ENCODE measurements around the gene ZNF689. TPM values are rescaled to one million over a fixed set of nuclear protein-coding genes. Genes with fewer than 3 reads are reported as not detected.

The ZNF689 gene
- total and polyA plus RNA-seq, 4 donors = 3.0 to 9.5 (median 4.7) TPM

DNA sequence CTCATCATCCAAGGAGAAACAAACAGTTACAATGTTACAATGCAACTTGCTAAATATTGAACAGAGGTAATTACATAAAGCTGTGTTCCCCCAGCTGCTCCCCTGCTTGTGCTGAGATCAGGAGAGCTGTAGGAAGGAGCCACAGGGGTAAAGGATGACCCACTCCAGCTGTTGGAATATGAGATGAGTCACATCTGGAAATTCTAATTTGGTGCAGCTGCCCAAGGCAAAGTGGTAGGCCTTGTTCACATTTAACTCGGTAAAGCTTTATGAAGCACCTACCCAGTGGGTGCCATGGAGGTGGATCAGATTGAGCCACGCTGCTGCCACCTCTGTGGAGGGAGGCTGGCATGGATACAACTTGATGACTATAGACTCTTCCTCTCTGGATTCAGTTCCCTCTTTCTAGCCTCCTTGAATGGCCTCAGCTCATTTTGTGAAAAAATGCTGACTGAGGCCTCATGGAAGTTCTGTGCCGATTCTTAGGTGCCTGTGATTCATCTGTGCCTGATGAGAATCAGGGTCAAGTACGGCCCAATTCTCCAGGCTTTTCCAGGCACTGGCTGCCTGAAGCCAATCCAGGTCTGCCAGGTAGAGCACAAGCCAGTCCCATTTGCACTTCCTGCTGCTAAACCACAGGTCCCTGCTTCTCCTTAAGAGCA is 7.4 kb downstream of the ZNF689 start:
- 64 to 72% methylated on average over 4 of the region's 4 CpGs for WGBS, 2 donors
- no peaks in the 10 kb centered on the region for H3K9me3 ChIP-seq (ENCODE audit: control insufficient read depth in 4 of 4, insufficient read depth in 3 of 4, low read length in 3 of 4)
- no peak for ATAC-seq (ENCODE audit: insufficient read depth, low FRiP score)
- DNase-seq = peak in 1 of 3 donors; percentile 9
- no peaks in the 10 kb centered on the region for H3K4me1 ChIP-seq (ENCODE audit: control insufficient read depth in 5 of 5, insufficient read depth in 5 of 5, low read length in 5 of 5)
- H3K4me3 ChIP-seq = no peak overlapping the region
- TF ChIP-seq, protein P1, sequence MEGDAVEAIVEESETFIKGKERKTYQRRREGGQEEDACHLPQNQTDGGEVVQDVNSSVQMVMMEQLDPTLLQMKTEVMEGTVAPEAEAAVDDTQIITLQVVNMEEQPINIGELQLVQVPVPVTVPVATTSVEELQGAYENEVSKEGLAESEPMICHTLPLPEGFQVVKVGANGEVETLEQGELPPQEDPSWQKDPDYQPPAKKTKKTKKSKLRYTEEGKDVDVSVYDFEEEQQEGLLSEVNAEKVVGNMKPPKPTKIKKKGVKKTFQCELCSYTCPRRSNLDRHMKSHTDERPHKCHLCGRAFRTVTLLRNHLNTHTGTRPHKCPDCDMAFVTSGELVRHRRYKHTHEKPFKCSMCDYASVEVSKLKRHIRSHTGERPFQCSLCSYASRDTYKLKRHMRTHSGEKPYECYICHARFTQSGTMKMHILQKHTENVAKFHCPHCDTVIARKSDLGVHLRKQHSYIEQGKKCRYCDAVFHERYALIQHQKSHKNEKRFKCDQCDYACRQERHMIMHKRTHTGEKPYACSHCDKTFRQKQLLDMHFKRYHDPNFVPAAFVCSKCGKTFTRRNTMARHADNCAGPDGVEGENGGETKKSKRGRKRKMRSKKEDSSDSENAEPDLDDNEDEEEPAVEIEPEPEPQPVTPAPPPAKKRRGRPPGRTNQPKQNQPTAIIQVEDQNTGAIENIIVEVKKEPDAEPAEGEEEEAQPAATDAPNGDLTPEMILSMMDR (IDR thresholded peaks at IDR 0.05; ENCODE audit: control extremely low read depth, extremely low read depth) = no peak
- no peak overlapping the region for H3K9ac ChIP-seq (ENCODE audit: insufficient read depth in 1 of 2, low read length in 2 of 2)
- no peaks in the 10 kb centered on the region for H3K27me3 ChIP-seq (ENCODE audit: control insufficient read depth in 3 of 3, insufficient read depth in 3 of 3, low read length in 2 of 3)
- H3K36me3 ChIP-seq (ENCODE audit: control insufficient read depth in 4 of 4, insufficient read depth in 4 of 4, low read length in 4 of 4) = peaks cover 11 to 19% (median 16%) of the 10 kb centered on the region in 4 donors
- peak overlapping the region in 1 of 2 donors; percentile 10 for H3K27ac ChIP-seq (ENCODE audit: low read depth in 1 of 2, low read length in 1 of 2)

- TF ChIP-seq, protein P1 (IDR thresholded peaks at IDR 0.05; ENCODE audit: control extremely low read depth, extremely low read depth) = no peak
- no peak overlapping the region for H3K9ac ChIP-seq (ENCODE audit: insufficient read depth in 1 of 2, low read length in 2 of 2)
- WGBS, 2 donors = 55 to 79% methylated on average over 4 of the region's 4 CpGs
- H3K9me3 ChIP-seq (ENCODE audit: control insufficient read depth in 4 of 4, insufficient read depth in 3 of 4, low read length in 3 of 4) = no peaks in the 10 kb centered on the region
- H3K4me3 ChIP-seq = no peak overlapping the region
- peaks cover 11 to 19% (median 16%) of the 10 kb centered on the region in 4 donors for H3K36me3 ChIP-seq (ENCODE audit: control insufficient read depth in 4 of 4, insufficient read depth in 4 of 4, low read length in 4 of 4)
- H3K27ac ChIP-seq (ENCODE audit: low read depth in 1 of 2, low read length in 1 of 2) = no peak overlapping the region
- ATAC-seq (ENCODE audit: insufficient read depth, low FRiP score) (no peak), DNase-seq (no peak)
- H3K27me3 ChIP-seq (ENCODE audit: control insufficient read depth in 3 of 3, insufficient read depth in 3 of 3, low read length in 2 of 3) = no peaks in the 10 kb centered on the region
- H3K4me1 ChIP-seq (ENCODE audit: control insufficient read depth in 5 of 5, insufficient read depth in 5 of 5, low read length in 5 of 5) = no peaks in the 10 kb centered on the region
Measured at GRCh38 chr16:30601966-30602365, 8.2 kb downstream of the ZNF689 start.

DNA sequence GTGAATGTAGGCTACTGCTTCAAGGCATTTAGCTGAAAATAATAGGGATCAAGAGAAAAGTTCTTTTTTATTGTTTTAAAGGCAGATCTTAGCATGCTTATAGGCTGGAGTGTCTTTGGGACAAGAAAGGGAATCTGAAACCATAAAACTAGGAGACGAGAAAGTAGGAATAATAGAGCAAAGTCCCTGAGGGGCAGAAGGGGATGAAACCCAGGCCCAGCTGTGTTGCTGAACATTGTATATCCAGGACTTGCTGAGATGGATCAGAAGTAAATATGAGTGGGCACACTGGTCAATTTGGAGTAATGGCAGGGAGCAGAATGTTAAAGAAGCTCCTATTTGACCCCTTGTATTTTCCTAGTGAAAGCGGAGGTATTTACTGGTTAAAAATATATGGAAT is 9.3 kb downstream of the ZNF689 start:
- H3K27ac ChIP-seq (ENCODE audit: low read depth in 1 of 2, low read length in 1 of 2) = no peak overlapping the region
- peaks cover 9 to 19% (median 15%) of the 10 kb centered on the region in 4 donors for H3K36me3 ChIP-seq (ENCODE audit: control insufficient read depth in 4 of 4, insufficient read depth in 4 of 4, low read length in 4 of 4)
- 99% methylated on average over 2 of the region's 2 CpGs for WGBS, 2 donors
- TF ChIP-seq, protein P1 (IDR thresholded peaks at IDR 0.05; ENCODE audit: control extremely low read depth, extremely low read depth) = no peak
- ATAC-seq (ENCODE audit: insufficient read depth, low FRiP score) (no peak), DNase-seq (no peak)
- H3K27me3 ChIP-seq (ENCODE audit: control insufficient read depth in 3 of 3, insufficient read depth in 3 of 3, low read length in 2 of 3) = no peaks in the 10 kb centered on the region
- no peaks in the 10 kb centered on the region for H3K9me3 ChIP-seq (ENCODE audit: control insufficient read depth in 4 of 4, insufficient read depth in 3 of 4, low read length in 3 of 4)
- H3K4me1 ChIP-seq (ENCODE audit: control insufficient read depth in 5 of 5, insufficient read depth in 5 of 5, low read length in 5 of 5) = no peaks in the 10 kb centered on the region
- no peak overlapping the region for H3K4me3 ChIP-seq
- no peak overlapping the region for H3K9ac ChIP-seq (ENCODE audit: insufficient read depth in 1 of 2, low read length in 2 of 2)

DNA sequence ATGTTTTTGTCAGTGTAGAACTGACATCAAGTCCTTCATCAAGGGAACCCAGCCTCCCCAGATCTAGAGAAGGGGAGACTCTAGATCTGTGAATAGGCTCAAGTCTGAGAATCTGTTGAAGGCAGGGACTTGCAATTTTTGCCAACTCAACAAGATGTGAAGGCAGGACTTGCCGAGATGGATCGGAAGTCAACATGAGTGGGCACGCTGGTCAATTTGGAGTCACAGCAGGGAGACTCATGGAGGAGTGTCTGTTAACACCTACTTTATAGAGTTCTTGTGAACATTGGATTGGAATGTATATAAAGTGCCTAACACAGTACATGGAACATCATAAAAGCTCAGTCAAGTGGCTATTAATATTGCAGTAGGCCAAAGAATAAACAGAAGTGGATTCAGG is 10.0 kb downstream of the ZNF689 start:
- DNase-seq (no peak), ATAC-seq (ENCODE audit: insufficient read depth, low FRiP score) (no peak)
- Histone ChIP-seq H3K4me1 (ENCODE audit: control insufficient read depth in 5 of 5, insufficient read depth in 5 of 5, low read length in 5 of 5) (no peaks in the 10 kb centered on the region), H3K27me3 (ENCODE audit: control insufficient read depth in 3 of 3, insufficient read depth in 3 of 3, low read length in 2 of 3) (no peaks in the 10 kb centered on the region), H3K9me3 (ENCODE audit: control insufficient read depth in 4 of 4, insufficient read depth in 3 of 4, low read length in 3 of 4) (no peaks in the 10 kb centered on the region), H3K4me3 (no peak overlapping the region), H3K9ac (ENCODE audit: insufficient read depth in 1 of 2, low read length in 2 of 2) (no peak overlapping the region), H3K27ac (ENCODE audit: low read depth in 1 of 2, low read length in 1 of 2) (no peak overlapping the region), H3K36me3 (ENCODE audit: control insufficient read depth in 4 of 4, insufficient read depth in 4 of 4, low read length in 4 of 4) (peaks cover 7 to 19% (median 14%) of the 10 kb centered on the region in 4 donors)
- 77 to 86% methylated on average over 3 of the region's 3 CpGs for WGBS, 2 donors
- TF ChIP-seq, protein P1 (IDR thresholded peaks at IDR 0.05; ENCODE audit: control extremely low read depth, extremely low read depth) = no peak
